HG02678 (cell line): ENCODE results near the gene VPS72.
"Not testable (repeated sequence)": the region's sequence is repeated elsewhere in the genome, so short reads cannot be mapped to it uniquely, and the experiment has no call there.

Experiments used
- ATAC-seq: cut with Tn5 transposase; IDR thresholded peaks from one replicate; pipeline ENCODE4 v1.9.1; 2021; ENCODE audit warnings: mild to moderate bottlenecking, moderate library complexity; ENCODE audit not compliant: unreplicated experiment

Gene VPS72

GRCh38 chr1:151189637-151190445, at the start of gene VPS72:
VPS72 (minus strand) TSS chr1:151190197; CDS start chr1:151190121, 76 bp downstream.
- peak; percentile 89 for ATAC-seq

GRCh38 chr1:151238467-151238739, 48.4 kb upstream of the VPS72 start:
- ATAC-seq, result no peak

- ATAC-seq, result no peak
Measured at GRCh38 chr1:151237678-151238466, 47.9 kb upstream of the VPS72 start.

GRCh38 chr1:151235235-151235634, 45.2 kb upstream of the VPS72 start:
- no peak for ATAC-seq

- no peak for ATAC-seq
Measured at GRCh38 chr1:151222130-151222529, 32.1 kb upstream of the VPS72 start.

GRCh38 chr1:151221616-151222015, 31.6 kb upstream of the VPS72 start:
- ATAC-seq, result no peak

GRCh38 chr1:151213560-151213959, 23.6 kb upstream of the VPS72 start:
- no peak for ATAC-seq

GRCh38 chr1:151211972-151212705, 22.1 kb upstream of the VPS72 start:
- ATAC-seq, result no peak

- no peak for ATAC-seq
Measured at GRCh38 chr1:151210830-151211229, 20.8 kb upstream of the VPS72 start.

GRCh38 chr1:151205381-151205965, 15.5 kb upstream of the VPS72 start:
- ATAC-seq, result not testable (repeated sequence)

GRCh38 chr1:151199873-151200581, 10.0 kb upstream of the VPS72 start:
- no peak for ATAC-seq

GRCh38 chr1:151198254-151199127, 8.5 kb upstream of the VPS72 start, which contains the start of gene PIP5K1A:
PIP5K1A (plus strand) TSS chr1:151198552; CDS start chr1:151198997, 445 bp downstream.
- peak; percentile 91 for ATAC-seq

- ATAC-seq, result no peak
Measured at GRCh38 chr1:151197863-151198253, 7.9 kb upstream of the VPS72 start.

GRCh38 chr1:151196292-151196800, 6.3 kb upstream of the VPS72 start:
- ATAC-seq, result no peak

- ATAC-seq, result not testable (repeated sequence)
Measured at GRCh38 chr1:151194894-151195594, 5.0 kb upstream of the VPS72 start.

- no peak for ATAC-seq
Measured at GRCh38 chr1:151193856-151194255, 3.9 kb upstream of the VPS72 start.

- ATAC-seq, result no peak
Measured at GRCh38 chr1:151193304-151193703, 3.3 kb upstream of the VPS72 start.

- no peak for ATAC-seq
Measured at GRCh38 chr1:151192047-151192446, 2.0 kb upstream of the VPS72 start.

GRCh38 chr1:151188667-151189066, 1.3 kb downstream of the VPS72 start:
- ATAC-seq, result not testable (repeated sequence)
